ENCODE data around the gene CDKN2A. TPM values are rescaled to one million over a fixed set of nuclear protein-coding genes. Genes with fewer than 3 reads are reported as not detected.

CDKN2A gene
- polyA plus RNA-seq, 1 of the 3 experiments (the other 2 are of a cell fraction), result 41.4 TPM

DNA sequence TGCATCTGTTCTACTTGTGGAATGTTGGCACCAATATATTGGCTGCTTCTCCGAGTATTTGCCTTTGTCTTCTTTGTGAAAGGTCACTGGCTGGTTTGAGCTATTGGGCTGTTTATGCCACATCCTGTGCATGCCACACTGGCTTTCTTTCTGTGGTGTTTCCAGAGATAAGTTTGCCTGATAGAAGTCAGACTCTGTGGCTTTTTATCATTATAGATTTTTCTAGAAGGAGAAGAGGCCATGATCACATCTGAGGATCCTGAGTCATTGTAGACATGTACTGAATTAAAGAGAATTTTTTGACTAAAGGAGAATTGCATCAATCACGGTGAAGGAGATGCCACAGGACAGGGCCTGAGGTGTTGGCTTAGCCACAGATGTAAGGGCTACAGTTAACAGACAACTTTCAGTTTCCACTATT lies 41.4 kb upstream of the CDKN2A start:
- no peak overlapping the region for H3K4me2 ChIP-seq
- 0 out of 2 replicates have a peak overlapping the region, but pooled peaks have one; percentile 36 for H2AFZ ChIP-seq (ENCODE audit: low read depth)
- ChIA-PET CTCF (interaction anchor here (0.5 to 9.0 kb wide), 3 partner anchors 22 to 224 kb away, joined by 3 to 100 read pairs (median 3); no protein-coding TSS in a partner anchor), POLR2A (no interaction called here)
- H3K27me3 ChIP-seq (ENCODE audit: insufficient read depth), result no peaks in the 10 kb centered on the region
- H3K4me1 ChIP-seq (ENCODE audit: control insufficient read depth in 1 of 2, insufficient read depth in 2 of 2, low read depth in 1 of 2, low read length in 1 of 2), result no peaks in the 10 kb centered on the region
- H3F3A ChIP-seq (replicated peaks; ENCODE audit: insufficient read depth), result peaks cover 4% of the 10 kb centered on the region
- DNase-seq, result no peak
- no peaks in the 10 kb centered on the region for H3K79me2 ChIP-seq (ENCODE audit: insufficient read depth)
- no peaks in the 10 kb centered on the region for H3K9me2 ChIP-seq
- no peak overlapping the region for H3K9ac ChIP-seq
- H3K9me3 ChIP-seq, result no peaks in the 10 kb centered on the region
- no peak overlapping the region for H3K4me3 ChIP-seq (ENCODE audit: low read depth in 2 of 2, low read length in 1 of 2)
- H3K27ac ChIP-seq (ENCODE audit: low read depth in 2 of 2, low read length in 1 of 2), result no peak overlapping the region
- H4K20me1 ChIP-seq (ENCODE audit: insufficient read depth), result no peaks in the 10 kb centered on the region
- WGBS (ENCODE audit: low lambda C conversion rate), result 33% methylated on average over 2 of the region's 2 CpGs
- TF ChIP-seq, protein P1, sequence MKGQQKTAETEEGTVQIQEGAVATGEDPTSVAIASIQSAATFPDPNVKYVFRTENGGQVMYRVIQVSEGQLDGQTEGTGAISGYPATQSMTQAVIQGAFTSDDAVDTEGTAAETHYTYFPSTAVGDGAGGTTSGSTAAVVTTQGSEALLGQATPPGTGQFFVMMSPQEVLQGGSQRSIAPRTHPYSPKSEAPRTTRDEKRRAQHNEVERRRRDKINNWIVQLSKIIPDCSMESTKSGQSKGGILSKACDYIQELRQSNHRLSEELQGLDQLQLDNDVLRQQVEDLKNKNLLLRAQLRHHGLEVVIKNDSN (IDR thresholded peaks at IDR 0.05; ENCODE audit: borderline replicate concordance, low read depth), result no peak
- TF ChIP-seq, protein P2, sequence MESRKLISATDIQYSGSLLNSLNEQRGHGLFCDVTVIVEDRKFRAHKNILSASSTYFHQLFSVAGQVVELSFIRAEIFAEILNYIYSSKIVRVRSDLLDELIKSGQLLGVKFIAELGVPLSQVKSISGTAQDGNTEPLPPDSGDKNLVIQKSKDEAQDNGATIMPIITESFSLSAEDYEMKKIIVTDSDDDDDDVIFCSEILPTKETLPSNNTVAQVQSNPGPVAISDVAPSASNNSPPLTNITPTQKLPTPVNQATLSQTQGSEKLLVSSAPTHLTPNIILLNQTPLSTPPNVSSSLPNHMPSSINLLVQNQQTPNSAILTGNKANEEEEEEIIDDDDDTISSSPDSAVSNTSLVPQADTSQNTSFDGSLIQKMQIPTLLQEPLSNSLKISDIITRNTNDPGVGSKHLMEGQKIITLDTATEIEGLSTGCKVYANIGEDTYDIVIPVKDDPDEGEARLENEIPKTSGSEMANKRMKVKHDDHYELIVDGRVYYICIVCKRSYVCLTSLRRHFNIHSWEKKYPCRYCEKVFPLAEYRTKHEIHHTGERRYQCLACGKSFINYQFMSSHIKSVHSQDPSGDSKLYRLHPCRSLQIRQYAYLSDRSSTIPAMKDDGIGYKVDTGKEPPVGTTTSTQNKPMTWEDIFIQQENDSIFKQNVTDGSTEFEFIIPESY (IDR thresholded peaks at IDR 0.05; ENCODE audit: borderline replicate concordance, low read depth), result no peak
- TF ChIP-seq GABPA (IDR thresholded peaks at IDR 0.05; ENCODE audit: low read depth) (no peak), TEAD4 (IDR thresholded peaks at IDR 0.05; ENCODE audit: borderline replicate concordance, insufficient read depth) (no peak), PBX3 (IDR thresholded peaks at IDR 0.05) (no peak)
- H3K36me3 ChIP-seq (replicated peaks in 1 of 2; ENCODE audit: control insufficient read depth in 1 of 2, insufficient read depth in 2 of 2, low read length in 1 of 2), result no peaks in the 10 kb centered on the region

GRCh38 chr9:22033012-22033630 lies 38.9 kb upstream of the CDKN2A start:
- Histone ChIP-seq H3K27me3 (ENCODE audit: insufficient read depth) (no peaks in the 10 kb centered on the region), H3K9ac (no peak overlapping the region), H3K4me2 (no peak overlapping the region), H3K4me1 (ENCODE audit: control insufficient read depth in 1 of 2, insufficient read depth in 2 of 2, low read depth in 1 of 2, low read length in 1 of 2) (no peaks in the 10 kb centered on the region), H3K9me3 (no peaks in the 10 kb centered on the region), H3K4me3 (ENCODE audit: low read depth in 2 of 2, low read length in 1 of 2) (no peak overlapping the region), H3F3A (replicated peaks; ENCODE audit: insufficient read depth) (no peaks in the 10 kb centered on the region), H3K36me3 (replicated peaks in 1 of 2; ENCODE audit: control insufficient read depth in 1 of 2, insufficient read depth in 2 of 2, low read length in 1 of 2) (no peaks in the 10 kb centered on the region), H3K79me2 (ENCODE audit: insufficient read depth) (no peaks in the 10 kb centered on the region), H2AFZ (ENCODE audit: low read depth) (no peak overlapping the region), H3K27ac (ENCODE audit: low read depth in 2 of 2, low read length in 1 of 2) (no peak overlapping the region), H3K9me2 (no peaks in the 10 kb centered on the region), H4K20me1 (ENCODE audit: insufficient read depth) (no peaks in the 10 kb centered on the region)
- 48% methylated on average over 8 of the region's 8 CpGs for WGBS (ENCODE audit: low lambda C conversion rate)
- no peak for DNase-seq
- ChIA-PET POLR2A (no interaction called here), CTCF (interaction anchor here (0.6 to 2.1 kb wide), 2 partner anchors 93 to 219 kb away, joined by 3 to 5 read pairs; no protein-coding TSS in a partner anchor)
- TF ChIP-seq ELF1 (IDR thresholded peaks at IDR 0.05), result no peak
- no peak for TF ChIP-seq POLR2AphosphoS5 (IDR thresholded peaks at IDR 0.05; ENCODE audit: low read depth, low read length)
- no peak for TF ChIP-seq RCOR1 (IDR thresholded peaks at IDR 0.05; ENCODE audit: low read length)
- TF ChIP-seq TAF1 (IDR thresholded peaks at IDR 0.05; ENCODE audit: borderline replicate concordance, low read depth, low read length), result no peak
- TF ChIP-seq IRF3 (IDR thresholded peaks at IDR 0.05; ENCODE audit: low read depth, low read length), result no peak
- TF ChIP-seq MEF2A (IDR thresholded peaks at IDR 0.05; ENCODE audit: borderline replicate concordance, low read depth), result no peak
- no peak for TF ChIP-seq RAD21 (IDR thresholded peaks at IDR 0.05; ENCODE audit: low read length)
- TF ChIP-seq FOXM1 (IDR thresholded peaks at IDR 0.05; ENCODE audit: low read depth), result no peak
- TF ChIP-seq CTCF (IDR thresholded peaks at IDR 0.05), result no peak
- TF ChIP-seq EP300 (IDR thresholded peaks at IDR 0.05; ENCODE audit: borderline replicate concordance in 1 of 2, low read depth in 1 of 2, low read length in 1 of 2), result no peak
- TF ChIP-seq FOSL2 (IDR thresholded peaks at IDR 0.05; ENCODE audit: borderline replicate concordance, low read depth), result no peak
- TF ChIP-seq YY1 (IDR thresholded peaks at IDR 0.05; ENCODE audit: low read depth), result no peak

Measured in SK-N-SH (cell line).